Activated CD8-positive, alpha-beta T cell treated with anti-CD3 and anti-CD28 coated beads, Interleukin-2, amount 10 ng/mL, durations not matched to agents 7 days and 5 days (primary cell): ENCODE data around the gene PSPC1. TPM values are rescaled to one million over a fixed set of nuclear protein-coding genes. Genes with fewer than 3 reads are reported as not detected.
"Not testable (repeated sequence)": the region's sequence is repeated elsewhere in the genome, so short reads cannot be mapped to it uniquely, and the experiment has no call there.

ENCODE experiments used
- ATAC-seq: fragments of 150-1000 bp; cut with Tn5 transposase; one replicate; pipeline ENCODE4 v1.10.0; 2021; ENCODE audit warnings: moderate library complexity
- CTCF ChIA-PET: fragments of 350-600 bp; sonication (Branson Sonifier 250); formaldehyde crosslinking; loops from one replicate; lab custom pipeline; 2021; ENCODE audit warnings: antibody characterized with exemption; lab: Charles Lee
- POLR2A ChIA-PET: fragments of 350-600 bp; sonication (Branson Sonifier 250); formaldehyde crosslinking; loops from one replicate; lab custom pipeline; 2021; ENCODE audit warnings: antibody characterized with exemption; lab: Charles Lee
- DNase-seq: peaks from one replicate; pipeline ENCODE4 v3.0.0-alpha.2; 2020
- H3K27ac Mint-ChIP-seq: one replicate; pipeline ENCODE4 v1.8.0; 2021; ENCODE audit warnings: mild to moderate bottlenecking, mixed read lengths
- H3K27me3 Mint-ChIP-seq: one replicate; pipeline ENCODE4 v1.8.0; 2021; ENCODE audit warnings: low read depth, mixed read lengths
- H3K36me3 Mint-ChIP-seq: one replicate; pipeline ENCODE4 v1.8.0; 2021; ENCODE audit warnings: low read depth, mixed read lengths
- H3K4me1 Mint-ChIP-seq: one replicate; pipeline ENCODE4 v1.8.0; 2021; ENCODE audit warnings: low read depth, mixed read lengths
- H3K4me3 Mint-ChIP-seq: one replicate; pipeline ENCODE4 v1.8.0; 2021; ENCODE audit warnings: mild to moderate bottlenecking, mixed read lengths
- H3K9me3 Mint-ChIP-seq: one replicate; pipeline ENCODE4 v1.8.0; 2022; ENCODE audit warnings: mixed read lengths; ENCODE audit not compliant: insufficient read depth
- total RNA-seq, 2 experiments: library from RNA; stranded (reverse); gene quantifications; one replicate each; pipeline ENCODE4 v1.2.3, GENCODE V29; 2021

PSPC1 gene, protein sequence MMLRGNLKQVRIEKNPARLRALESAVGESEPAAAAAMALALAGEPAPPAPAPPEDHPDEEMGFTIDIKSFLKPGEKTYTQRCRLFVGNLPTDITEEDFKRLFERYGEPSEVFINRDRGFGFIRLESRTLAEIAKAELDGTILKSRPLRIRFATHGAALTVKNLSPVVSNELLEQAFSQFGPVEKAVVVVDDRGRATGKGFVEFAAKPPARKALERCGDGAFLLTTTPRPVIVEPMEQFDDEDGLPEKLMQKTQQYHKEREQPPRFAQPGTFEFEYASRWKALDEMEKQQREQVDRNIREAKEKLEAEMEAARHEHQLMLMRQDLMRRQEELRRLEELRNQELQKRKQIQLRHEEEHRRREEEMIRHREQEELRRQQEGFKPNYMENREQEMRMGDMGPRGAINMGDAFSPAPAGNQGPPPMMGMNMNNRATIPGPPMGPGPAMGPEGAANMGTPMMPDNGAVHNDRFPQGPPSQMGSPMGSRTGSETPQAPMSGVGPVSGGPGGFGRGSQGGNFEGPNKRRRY
- total RNA-seq: 10 to 100 TPM; 70.9 to 72.2 TPM

DNA sequence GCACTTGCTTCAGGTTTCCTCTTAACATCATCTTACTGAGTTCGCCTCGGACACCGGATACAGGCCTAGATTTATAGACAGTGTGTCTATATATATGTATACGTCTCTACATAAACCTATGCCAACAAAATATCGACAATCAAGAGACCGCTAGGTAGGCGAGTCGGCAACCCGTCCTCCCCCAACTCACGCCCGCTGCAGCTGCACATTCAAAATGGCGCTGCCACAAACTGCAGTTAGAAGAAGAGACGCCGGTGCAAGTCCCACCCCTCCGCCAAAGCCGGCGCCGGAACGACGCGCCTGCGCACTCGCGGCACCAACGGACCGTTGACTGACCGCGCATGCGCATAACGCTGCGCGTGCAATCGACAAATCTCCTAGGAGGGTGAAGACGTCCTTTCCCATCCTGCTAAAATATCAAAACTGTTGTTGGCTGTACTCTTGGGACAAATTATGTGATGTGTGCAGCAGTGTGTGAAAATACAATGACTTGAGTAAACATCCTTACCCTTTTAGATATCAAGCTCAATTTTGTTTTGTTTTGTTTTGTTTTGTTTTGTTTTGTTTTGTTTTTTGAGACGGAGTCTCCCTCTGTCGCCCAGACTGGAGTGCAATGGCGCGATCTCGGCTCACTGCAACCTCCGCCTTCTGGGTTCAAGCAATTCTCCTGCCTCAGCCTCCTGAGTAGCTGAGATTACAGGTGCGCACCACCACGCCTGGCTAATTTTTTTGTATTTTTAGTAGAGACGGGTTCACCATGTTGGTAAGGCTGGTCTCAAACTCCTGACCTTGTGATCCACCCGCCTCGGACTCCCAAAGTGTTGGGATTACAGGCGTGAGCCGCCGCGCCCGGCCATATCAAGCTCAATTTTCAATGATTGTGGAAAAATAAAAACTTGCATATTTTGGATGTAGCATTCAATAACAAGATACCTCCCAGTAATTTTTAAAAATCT, at the start of gene PSPC1:
PSPC1 (minus strand) TSS at position 219 of the 956 bp plus-strand sequence; CDS start at position 31, 188 bp downstream.
- DNase-seq (peak; percentile 96), ATAC-seq (peak; percentile 94)
- ChIA-PET POLR2A (interaction anchor here (0.6 to 2.5 kb wide), 10 partner anchors 17 to 1397 kb away, joined by 3 to 26 read pairs (median 3); partner anchors contain the start of gene ZMYM5), CTCF (interaction anchor here (0.9 to 1.7 kb wide), 4 partner anchors 35 to 109 kb away, joined by 3 to 7 read pairs (median 3); no protein-coding TSS in a partner anchor)
- H3K9me3 Mint-ChIP-seq, H3K27me3 Mint-ChIP-seq: not testable (repeated sequence)
- peaks cover 11% of the 10 kb centered on the region for H3K4me1 Mint-ChIP-seq
- peak within 1 kb of the TSS; percentile 96 for H3K4me3 Mint-ChIP-seq
- H3K36me3 Mint-ChIP-seq: peaks cover 16% of the 10 kb centered on the region
- H3K27ac Mint-ChIP-seq: peak within 1 kb of the TSS; percentile 99

DNA sequence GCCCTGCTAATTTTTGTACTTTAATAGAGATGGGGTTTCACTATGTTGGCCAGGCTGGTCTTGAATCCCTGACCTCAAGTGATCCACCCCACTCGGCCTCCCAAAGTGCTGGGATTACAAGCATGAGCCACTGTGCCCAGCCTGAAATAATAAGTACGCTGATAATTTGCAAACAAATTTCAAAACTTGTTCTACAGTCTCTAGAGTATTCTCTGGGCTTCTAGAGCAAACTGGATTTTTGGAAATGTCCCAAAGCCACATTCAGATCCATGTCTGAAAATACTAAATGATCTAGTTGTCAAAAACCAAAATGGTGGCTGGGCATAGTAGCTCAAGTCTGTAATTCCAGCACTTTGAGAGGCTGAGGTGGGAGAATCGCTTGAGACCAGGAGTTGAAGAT, 39.9 kb upstream of the PSPC1 start:
- no peaks in the 10 kb centered on the region for H3K4me1 Mint-ChIP-seq
- no peaks in the 10 kb centered on the region for H3K9me3 Mint-ChIP-seq
- no peak overlapping the region for H3K27ac Mint-ChIP-seq
- peaks cover 46% of the 10 kb centered on the region for H3K36me3 Mint-ChIP-seq
- ATAC-seq: no peak
- DNase-seq: no peak
- H3K27me3 Mint-ChIP-seq: no peaks in the 10 kb centered on the region
- POLR2A ChIA-PET: interaction anchor here (0.7 kb wide), 1 partner anchor 13 kb away, joined by 3 read pairs; no protein-coding TSS in a partner anchor
- CTCF ChIA-PET: no interaction called here
- no peak overlapping the region for H3K4me3 Mint-ChIP-seq

DNA sequence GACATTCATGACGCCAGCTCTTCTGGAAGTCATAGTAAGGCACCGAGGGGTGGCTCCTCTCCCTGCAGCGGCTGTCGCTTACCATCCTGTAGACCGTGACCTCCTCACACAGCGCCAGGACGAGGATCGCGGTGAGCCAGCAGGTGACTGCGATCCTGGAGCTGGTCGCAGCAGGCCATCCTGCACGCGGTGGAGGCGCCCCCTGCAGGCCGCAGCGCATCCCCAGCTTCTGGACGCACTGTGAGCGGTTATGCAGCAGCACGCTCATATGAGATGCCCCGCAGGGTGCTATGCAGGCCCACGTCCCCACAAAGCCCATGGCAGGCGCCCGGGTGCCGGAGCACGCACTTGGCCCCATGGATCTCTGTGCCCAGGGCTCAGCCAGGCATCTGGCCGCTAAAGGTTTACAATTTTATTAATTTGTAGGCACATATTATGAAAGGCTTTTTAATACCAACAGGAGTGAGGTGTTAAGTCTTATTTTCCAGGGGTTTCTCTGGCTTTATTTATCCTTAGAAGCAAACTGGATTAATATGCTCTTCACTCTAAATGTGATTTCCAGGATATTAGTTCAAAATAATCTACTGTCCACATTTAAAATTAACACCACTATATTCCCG, 35.6 kb upstream of the PSPC1 start:
- Mint-ChIP-seq H3K27ac (no peak overlapping the region), H3K36me3 (peaks cover 25% of the 10 kb centered on the region), H3K4me3 (no peak overlapping the region), H3K9me3 (no peaks in the 10 kb centered on the region), H3K4me1 (no peaks in the 10 kb centered on the region), H3K27me3 (no peaks in the 10 kb centered on the region)
- POLR2A ChIA-PET: no interaction called here
- ATAC-seq (no peak), DNase-seq (peak; percentile 38)
- CTCF ChIA-PET: interaction anchor here (0.9 to 1.4 kb wide), 2 partner anchors 19 to 35 kb away, joined by 3 read pairs; partner anchors contain the start of gene PSPC1

DNA sequence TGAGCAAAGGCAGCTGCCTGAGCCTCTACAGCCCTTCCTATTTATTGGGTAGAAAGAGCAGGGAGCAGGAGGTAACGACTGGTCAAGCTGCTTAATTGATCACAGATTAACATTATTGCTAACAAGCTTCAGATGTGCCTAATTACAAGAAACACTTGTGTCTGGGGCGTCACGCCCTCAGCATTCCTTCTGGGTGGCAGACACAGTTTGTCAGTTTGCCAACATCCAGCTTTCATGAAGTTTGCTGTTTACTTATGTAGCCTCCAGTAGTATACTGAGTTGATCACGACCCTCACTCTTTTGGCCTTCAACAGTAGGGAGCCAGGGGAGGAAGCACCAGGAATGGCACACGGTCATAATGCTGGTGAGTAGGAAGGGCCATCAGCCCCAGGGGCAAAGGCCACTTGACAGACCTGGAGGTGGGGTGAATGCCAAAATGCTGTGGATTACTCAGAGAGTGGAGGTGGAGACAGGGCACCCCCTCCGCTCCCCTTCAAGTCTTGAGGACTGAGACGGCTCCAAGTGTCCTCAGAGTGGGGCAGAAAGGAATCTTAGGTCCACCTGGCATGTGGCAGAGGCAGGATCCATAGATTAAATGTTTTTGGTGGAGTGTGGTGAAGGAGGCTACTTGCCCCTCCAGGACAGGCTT, 34.9 kb upstream of the PSPC1 start:
- POLR2A ChIA-PET: no interaction called here

GRCh38 chr13:19817106-19817505, 34.4 kb upstream of the PSPC1 start:
- POLR2A ChIA-PET: no interaction called here
- CTCF ChIA-PET: interaction anchor here (0.9 to 1.4 kb wide), 2 partner anchors 20 to 34 kb away, joined by 3 read pairs; partner anchors contain the start of gene PSPC1
- H3K27ac Mint-ChIP-seq: no peak overlapping the region
- H3K36me3 Mint-ChIP-seq: peaks cover 24% of the 10 kb centered on the region
- no peaks in the 10 kb centered on the region for H3K9me3 Mint-ChIP-seq
- H3K27me3 Mint-ChIP-seq: no peaks in the 10 kb centered on the region
- H3K4me3 Mint-ChIP-seq: no peak overlapping the region
- DNase-seq: no peak
- ATAC-seq: no peak
- H3K4me1 Mint-ChIP-seq: no peaks in the 10 kb centered on the region

More for the DNA sequence above, 34.9 kb upstream of the PSPC1 start:
- no peak overlapping the region for H3K4me3 Mint-ChIP-seq
- no peak overlapping the region for H3K27ac Mint-ChIP-seq
- no peaks in the 10 kb centered on the region for H3K4me1 Mint-ChIP-seq
- CTCF ChIA-PET: interaction anchor here (0.9 to 1.4 kb wide), 2 partner anchors 20 to 35 kb away, joined by 3 read pairs; partner anchors contain the start of gene PSPC1
- peaks cover 21% of the 10 kb centered on the region for H3K36me3 Mint-ChIP-seq
- DNase-seq (no peak), ATAC-seq (no peak)
- H3K9me3 Mint-ChIP-seq: no peaks in the 10 kb centered on the region
- H3K27me3 Mint-ChIP-seq: no peaks in the 10 kb centered on the region

- ATAC-seq, POLR2A ChIA-PET, H3K9me3 Mint-ChIP-seq, DNase-seq, H3K4me1 Mint-ChIP-seq, CTCF ChIA-PET, H3K27ac Mint-ChIP-seq, H3K27me3 Mint-ChIP-seq, H3K4me3 Mint-ChIP-seq: not testable (repeated sequence)
- H3K36me3 Mint-ChIP-seq: peaks cover 25% of the 10 kb centered on the region
Measured at GRCh38 chr13:19815842-19816241, 33.1 kb upstream of the PSPC1 start.

DNA sequence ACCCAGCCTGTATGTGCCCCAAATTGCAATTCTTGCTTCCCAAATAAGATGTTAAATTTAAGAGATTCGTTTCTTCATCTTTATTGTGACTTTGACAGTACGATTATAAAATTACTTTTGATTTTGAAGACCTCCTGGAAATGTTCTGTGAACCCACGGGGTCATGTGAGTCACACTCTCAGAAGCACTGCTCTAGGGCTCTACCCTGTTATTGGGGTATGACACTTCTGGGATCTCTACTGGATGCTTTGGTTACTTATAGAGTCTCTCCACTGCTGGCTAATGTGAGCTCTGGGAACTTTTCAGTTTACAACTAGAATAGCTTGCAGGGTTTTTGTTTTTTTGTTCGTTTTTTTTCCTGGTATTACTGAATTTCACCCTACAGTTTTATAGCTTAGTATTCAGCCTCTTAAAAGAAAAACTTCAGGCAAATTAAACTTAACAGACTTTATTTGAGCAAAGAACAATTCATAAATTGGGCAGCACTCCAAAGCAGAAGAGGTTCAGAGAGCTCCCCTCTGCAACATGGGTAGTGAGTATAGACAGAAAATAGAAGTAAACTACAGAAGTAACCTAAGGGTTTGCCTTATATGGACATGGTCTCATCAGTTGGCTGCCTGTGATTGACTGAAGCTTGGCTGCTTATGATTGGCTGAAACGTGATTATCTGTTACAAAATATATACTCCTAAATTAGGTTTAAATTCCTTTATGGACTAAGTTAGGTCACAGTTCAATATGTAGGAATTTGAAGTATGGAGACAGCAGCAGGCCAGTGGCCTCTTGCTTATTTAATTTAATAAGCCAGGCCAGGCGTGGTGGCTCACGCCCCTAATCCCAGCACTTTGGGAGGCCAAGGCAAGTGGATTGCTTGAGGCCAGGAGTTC, 28.5 kb upstream of the PSPC1 start:
- Mint-ChIP-seq H3K27me3 (no peaks in the 10 kb centered on the region), H3K4me1 (no peaks in the 10 kb centered on the region), H3K36me3 (peaks cover 14% of the 10 kb centered on the region), H3K27ac (peak overlapping the region; percentile 10), H3K4me3 (no peak overlapping the region), H3K9me3 (no peaks in the 10 kb centered on the region)
- DNase-seq: no peak
- no peak for ATAC-seq
- ChIA-PET POLR2A (no interaction called here), CTCF (no interaction called here)

DNA sequence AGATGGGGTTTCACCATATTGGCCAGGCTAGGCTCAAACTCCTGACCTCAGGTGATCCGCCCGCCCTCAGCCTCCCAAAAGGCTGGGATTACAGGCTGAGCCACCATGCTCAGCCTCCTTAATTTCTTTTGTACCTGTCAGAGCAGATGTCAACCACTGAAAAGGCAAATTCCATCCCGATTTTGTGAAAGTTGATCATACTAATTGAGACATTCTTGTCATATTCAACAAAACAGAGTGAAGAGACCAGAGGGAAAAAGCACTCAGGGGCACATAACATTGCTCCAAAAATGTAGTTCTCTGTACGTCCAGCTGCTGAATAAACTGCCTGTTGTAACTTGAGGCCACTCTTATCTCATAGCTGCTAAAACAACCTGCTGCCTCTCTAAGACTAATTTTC, 27.4 kb upstream of the PSPC1 start:
- POLR2A ChIA-PET: no interaction called here
- Mint-ChIP-seq H3K27ac (no peak overlapping the region), H3K4me3 (no peak overlapping the region), H3K4me1 (no peaks in the 10 kb centered on the region), H3K36me3 (peaks cover 14% of the 10 kb centered on the region), H3K27me3 (no peaks in the 10 kb centered on the region), H3K9me3 (no peaks in the 10 kb centered on the region)
- DNase-seq (no peak), ATAC-seq (no peak)
- CTCF ChIA-PET: no interaction called here

DNA sequence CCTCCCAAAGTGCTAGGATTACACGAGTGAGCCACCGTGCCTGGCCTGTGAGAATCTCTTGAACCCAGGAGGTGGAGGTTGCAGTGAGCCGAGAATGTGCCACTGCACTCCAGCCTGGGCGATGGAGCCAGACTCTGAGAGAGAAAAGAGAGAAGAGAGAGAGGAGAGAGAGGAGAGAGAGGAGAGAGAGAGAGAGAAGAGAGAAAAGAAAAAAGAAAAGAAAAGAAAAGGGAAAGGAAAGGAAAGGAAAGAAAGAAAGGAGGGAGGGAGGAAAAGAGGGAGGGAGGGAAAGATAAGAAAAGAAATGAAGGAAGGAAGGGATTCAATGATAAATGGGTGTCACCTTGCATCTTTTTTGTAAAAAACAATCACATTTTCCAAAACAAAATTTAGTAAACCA, 23.0 kb upstream of the PSPC1 start:
- no peaks in the 10 kb centered on the region for H3K27me3 Mint-ChIP-seq
- CTCF ChIA-PET: no interaction called here
- POLR2A ChIA-PET: no interaction called here
- H3K4me3 Mint-ChIP-seq: no peak overlapping the region
- peaks cover 3% of the 10 kb centered on the region for H3K36me3 Mint-ChIP-seq
- H3K9me3 Mint-ChIP-seq: no peaks in the 10 kb centered on the region
- peak overlapping the region; percentile 46 for H3K27ac Mint-ChIP-seq
- ATAC-seq: no peak
- no peaks in the 10 kb centered on the region for H3K4me1 Mint-ChIP-seq
- DNase-seq: no peak

DNA sequence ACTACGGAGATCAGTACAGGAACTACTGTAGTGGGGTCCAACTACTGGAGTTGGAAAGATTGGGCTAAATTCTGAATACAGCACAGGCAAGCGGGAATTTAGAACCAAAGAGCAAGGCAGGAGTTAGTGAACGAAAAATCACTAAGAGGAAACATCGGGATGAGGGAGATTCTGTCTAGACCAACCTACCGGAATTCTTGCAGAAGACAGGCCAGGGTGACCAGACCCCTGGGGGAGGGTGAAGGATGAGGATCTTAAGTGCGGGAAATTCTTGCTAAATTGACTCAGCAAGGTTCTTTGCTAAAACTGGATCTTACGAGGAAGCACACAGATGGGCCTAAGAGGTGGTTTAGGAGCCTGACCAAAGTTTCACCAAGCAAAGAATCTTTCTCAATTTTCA, 13.2 kb upstream of the PSPC1 start:
- Mint-ChIP-seq H3K4me3 (no peak overlapping the region), H3K4me1 (peaks cover 2% of the 10 kb centered on the region), H3K27ac (no peak overlapping the region), H3K9me3 (no peaks in the 10 kb centered on the region), H3K27me3 (no peaks in the 10 kb centered on the region), H3K36me3 (no peaks in the 10 kb centered on the region)
- POLR2A ChIA-PET: no interaction called here
- ATAC-seq: no peak
- CTCF ChIA-PET: no interaction called here
- no peak for DNase-seq
